IPS-18c (cell line): ENCODE results near the gene SLC23A3.

Experiments
- H3K4me3 ChIP-seq: 2 replicates; pipeline ENCODE4 v1.7.0; 2013; ENCODE audit warnings: low read depth, mild to moderate bottlenecking, low read length, moderate library complexity; ENCODE audit not compliant: insufficient read depth
- H3K9me3 ChIP-seq: one replicate; pipeline ENCODE4 v1.6.1; 2013; ENCODE audit warnings: mild to moderate bottlenecking, low read length, moderate library complexity; ENCODE audit not compliant: control insufficient read depth, insufficient read depth

The SLC23A3 gene

DNA sequence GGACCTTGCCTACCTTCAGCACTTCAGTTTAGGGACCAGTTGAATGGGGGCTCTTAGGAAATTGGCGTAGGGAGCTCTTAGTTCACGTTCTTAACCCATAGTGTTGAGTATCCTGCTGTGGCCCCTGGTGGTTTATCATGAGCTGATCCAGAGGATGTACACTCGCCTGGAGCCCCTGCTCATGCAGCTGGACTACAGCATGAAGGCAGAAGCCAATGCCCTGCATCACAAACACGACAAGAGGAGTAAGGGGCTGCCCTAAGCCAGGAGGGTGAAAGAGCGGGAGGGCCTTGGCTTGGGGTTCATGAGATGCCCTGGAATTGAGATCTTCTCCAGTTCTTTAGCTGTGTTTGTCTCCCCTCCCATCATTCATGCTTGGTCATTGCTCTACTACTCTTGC is 11.1 kb upstream of the SLC23A3 start:
- no peak overlapping the region for H3K4me3 ChIP-seq
- H3K9me3 ChIP-seq, result no peaks in the 10 kb centered on the region

DNA sequence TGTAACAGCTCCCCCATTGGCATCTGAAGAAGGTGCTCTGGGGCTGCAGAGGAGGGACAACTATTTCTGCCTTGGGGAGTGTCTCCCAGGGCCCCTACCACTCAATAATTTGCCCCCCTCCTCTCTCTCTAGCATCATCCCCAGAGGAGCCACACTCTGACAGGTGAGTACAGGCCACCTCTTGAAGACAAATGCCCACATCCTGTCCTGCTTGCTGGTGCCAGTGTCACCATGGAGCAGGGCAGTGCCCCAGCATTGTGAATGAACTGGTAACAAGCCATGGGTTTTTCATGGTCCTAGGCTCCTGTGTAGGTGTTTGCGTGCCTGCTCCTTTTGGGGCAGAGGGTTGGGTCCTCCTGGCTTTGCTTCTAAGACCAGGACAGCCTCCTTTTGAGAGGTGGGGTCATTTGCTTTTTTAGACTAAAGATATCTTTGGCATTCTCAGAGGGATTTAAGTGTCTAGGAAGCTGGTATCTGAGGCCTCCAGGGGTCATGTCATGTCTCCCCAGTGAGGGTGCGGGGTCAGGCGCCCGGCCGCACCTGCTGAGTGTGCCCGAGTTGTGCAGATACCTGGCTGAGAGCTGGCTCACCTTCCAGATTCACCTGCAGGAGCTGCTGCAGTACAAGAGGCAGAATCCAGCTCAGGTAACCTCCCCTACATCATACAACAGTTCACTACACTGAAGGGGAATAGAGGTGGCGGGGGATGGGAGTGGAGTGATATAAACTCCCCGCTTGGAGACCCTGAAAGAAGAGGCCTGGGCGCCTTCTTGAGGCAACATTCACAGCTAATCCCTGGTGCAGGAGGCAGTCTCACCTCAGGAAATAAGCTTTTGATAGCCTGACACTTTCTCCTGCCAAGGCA is 10.0 kb upstream of the SLC23A3 start:
- Histone ChIP-seq H3K4me3 (no peak overlapping the region), H3K9me3 (no peaks in the 10 kb centered on the region)

DNA sequence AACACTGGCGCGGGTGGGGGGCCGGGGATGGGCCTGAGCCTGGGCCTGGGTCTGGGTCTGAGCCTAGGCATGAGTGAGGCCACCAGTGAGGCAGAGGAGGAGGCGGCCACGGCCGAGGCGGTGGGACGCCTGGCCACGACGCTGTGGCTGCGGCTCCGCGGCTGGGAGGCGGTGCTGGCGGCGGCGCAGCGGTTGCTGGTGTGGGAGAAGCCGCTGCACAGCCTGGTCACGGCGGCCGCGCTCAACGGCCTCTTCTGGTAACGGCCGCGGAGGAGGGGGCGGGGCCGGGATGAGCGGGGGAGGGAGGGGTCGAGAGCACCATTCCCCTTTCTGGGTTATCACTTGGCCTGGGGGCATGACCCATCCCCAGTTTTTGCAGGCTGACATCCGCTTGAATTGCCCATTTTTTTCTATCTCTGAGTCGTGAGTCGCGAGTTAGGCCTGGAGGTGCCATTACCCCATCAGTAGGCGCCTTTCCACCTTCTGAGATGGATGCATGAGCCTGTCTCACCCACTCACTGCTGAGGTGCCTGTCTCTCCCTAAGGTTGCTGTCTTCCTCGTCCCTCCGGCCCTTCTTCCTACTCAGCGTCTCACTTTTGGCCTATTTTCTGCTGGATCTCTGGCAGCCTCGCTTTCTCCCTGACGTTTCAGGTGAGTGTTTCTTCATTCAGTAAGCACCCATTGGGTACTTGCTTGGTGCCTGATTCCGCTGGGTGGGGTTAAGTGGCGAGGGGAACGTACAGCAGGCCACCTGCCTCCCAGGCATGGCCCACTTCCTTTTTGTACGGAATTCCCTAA is 8.7 kb upstream of the SLC23A3 start:
- Histone ChIP-seq H3K4me3 (peak overlapping the region; percentile 73), H3K9me3 (no peaks in the 10 kb centered on the region)

DNA sequence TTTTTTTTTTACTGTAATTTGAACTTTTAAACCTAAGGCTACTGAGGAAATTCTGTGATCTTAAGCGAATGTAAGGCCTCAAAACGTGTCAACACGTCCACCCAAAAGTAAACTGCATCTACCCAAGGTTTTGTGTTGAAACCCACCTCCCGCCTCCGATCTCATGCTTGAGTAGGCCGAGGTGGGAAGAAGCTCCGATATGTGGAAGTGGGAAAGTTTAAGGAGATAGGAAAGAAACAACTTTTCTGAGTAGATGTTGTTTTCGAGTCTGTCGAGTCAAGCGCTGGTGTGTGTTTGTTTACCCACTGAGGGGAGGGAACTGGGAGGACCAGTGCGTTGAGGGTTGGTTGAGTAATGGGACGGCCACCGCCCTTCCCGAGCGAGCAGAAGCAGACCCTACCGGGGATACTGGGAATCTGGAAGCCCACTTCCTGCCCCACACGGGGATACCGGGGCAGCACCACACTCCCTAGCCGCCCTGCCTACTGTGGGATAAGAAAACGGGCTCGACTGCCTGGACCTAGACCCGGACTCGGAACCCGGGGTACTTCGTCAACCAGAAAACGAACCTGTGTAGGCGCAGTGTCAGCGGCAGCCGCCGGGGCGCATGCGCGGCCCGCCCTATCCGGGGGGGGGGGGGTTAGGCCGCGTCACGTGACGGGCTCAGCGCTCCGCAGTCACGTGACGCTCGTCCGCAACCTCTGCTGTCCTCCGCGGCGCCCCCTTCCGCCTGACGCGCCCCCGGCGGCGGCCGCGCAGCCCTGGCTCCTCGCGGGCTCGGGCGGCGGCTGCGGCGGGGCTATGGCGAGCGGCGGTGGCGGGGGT is 7.9 kb upstream of the SLC23A3 start, which contains the start of gene RETREG2:
RETREG2 (plus strand) TSS at position 724 of the 825 bp plus-strand sequence; CDS start at position 802, 78 bp downstream.
- no peaks in the 10 kb centered on the region for H3K9me3 ChIP-seq
- H3K4me3 ChIP-seq, result peak within 1 kb of the TSS; percentile 73

DNA sequence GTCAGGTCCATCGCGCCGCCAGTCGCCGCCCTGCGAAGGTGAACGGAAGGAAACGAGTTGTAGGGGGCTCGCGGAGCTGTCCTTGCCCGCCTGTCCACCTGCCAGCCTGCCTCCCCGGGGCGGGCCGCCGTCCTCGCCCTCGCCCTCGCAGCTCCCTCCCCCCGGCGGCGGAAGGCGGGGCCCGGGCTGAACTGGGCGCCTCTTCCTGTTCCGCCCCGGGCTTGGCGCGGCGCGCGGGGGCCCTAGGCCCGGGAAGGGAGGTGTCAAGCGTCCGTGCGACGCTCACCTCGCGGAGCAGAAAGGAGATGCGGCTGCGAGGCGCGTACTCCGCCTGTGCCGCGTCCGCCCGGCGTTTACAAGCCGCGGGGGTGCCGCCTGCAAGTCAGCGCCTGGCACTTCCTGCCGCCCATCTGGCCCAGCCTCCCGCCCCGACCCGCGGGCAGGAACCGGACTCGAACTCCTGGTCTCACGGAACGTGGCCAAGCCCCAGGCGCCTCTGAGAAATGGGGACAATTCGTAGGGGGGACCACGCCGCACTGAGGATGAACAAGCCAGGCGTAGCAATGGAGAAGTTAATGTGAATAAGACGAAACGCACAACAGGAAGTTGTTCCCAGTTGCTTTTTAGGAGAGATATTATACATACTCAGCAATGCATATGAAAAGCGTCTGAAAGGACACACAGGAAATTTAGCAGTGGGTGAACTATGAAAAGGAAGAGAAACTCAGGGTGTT is 7.2 kb upstream of the SLC23A3 start, which contains the start of gene CNPPD1:
CNPPD1 (minus strand) TSS at position 108 of the 734 bp plus-strand sequence; CDS start at position 11, 97 bp downstream.
- Histone ChIP-seq H3K9me3 (no peaks in the 10 kb centered on the region), H3K4me3 (peak within 1 kb of the TSS; percentile 73)

DNA sequence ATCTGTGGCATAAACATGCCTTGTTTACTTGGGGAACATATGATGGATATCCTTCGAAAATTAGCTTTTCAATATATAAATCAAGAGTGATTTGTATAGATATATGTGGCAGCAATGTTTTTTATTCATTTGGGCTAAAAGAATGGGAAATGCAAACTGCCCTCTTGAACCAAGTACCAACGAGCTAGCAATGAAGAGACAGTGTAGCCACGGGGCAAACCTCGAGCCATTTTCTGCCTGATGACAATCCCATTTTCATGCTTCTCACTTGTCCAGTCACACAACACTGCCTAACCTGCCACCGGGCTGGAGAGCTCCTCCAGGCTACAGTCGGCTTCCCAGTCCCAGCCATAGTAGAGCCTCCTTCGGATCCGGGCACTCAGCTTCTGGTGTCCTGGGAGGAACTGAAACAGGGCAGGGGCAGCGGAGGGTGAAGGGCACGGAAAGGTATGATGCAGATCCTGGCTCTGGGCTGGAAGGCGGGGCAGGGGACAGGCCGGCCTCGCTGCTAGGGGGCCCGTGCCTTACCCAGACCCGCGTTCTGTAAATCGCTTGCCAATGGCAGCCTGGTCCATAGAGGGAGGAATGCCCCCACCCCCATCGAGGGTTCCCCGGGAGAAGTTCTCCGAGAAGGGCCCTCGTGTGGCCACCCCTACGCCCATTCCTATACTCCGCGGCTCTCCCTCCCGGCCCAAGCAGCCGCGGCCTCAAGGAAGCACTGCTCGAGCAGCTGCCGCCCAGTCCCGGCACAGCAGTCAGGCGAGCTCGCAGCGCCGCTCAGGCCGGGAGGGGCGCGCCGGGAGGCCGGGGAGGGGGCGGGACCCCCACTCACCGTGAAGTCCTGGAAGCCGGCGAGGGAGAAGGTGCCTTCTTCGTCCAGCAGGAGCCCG is 6.3 kb upstream of the SLC23A3 start:
- Histone ChIP-seq H3K4me3 (peak overlapping the region; percentile 73), H3K9me3 (no peaks in the 10 kb centered on the region)

DNA sequence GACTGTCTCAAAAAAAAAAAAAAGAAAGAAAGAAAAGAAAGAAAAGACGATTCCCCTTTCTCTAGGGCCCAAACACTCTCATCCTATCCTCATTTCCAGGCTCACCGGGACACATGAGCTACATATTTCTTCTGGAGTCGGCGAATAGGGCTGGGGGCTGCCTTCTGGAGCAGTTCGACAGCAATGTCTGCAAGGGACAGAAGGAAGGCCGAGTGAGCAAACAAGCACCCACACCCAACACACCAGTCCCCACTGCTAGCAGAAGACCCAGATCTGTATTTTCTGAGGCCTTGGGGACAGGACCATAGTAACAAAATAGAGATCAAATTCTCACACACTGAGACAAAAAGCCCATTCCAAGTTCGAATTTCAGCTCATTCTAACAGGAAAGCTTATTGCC is 5.7 kb upstream of the SLC23A3 start:
- 0 out of 2 replicates have a peak overlapping the region, but pooled peaks have one; percentile 73 for H3K4me3 ChIP-seq
- no peaks in the 10 kb centered on the region for H3K9me3 ChIP-seq

DNA sequence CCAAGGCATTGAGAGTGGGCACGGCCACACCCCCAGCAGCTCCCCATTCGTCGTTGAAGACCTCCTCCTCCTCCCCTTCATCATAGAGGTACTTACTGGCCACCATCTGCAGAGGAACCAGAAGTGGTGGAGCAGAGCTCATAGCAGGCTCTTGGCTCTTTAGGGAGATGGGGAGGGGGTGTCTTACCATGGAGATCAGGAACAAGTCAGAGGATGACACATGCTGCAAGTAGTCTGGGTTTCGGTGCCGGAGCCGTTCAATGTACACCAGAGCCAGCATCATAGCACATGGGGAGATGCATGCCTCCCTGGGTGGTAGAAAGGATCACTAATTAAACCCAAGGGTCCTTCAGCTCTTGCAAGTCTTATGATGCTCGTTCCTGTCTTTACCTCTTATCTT is 5.0 kb upstream of the SLC23A3 start:
- Histone ChIP-seq H3K4me3 (no peak overlapping the region), H3K9me3 (no peaks in the 10 kb centered on the region)

DNA sequence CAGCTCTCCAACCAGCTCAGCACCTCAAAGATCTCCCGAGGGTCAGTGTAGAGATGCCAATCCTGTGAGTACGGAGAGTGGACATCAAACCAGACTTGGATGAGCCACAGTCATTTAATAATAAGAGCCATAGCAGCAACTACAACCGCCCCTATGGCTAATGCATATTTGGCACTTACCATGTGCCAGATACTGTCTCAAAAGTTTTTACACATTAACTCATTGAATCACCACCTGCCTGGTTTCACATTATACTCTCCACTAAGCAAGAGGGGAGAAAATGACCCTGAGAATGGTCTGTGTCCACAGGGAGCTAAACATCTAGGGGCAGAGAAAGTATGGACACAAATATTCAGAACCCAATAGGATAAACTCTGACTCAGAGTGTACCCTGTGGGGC is 4.3 kb upstream of the SLC23A3 start:
- Histone ChIP-seq H3K4me3 (no peak overlapping the region), H3K9me3 (no peaks in the 10 kb centered on the region)

DNA sequence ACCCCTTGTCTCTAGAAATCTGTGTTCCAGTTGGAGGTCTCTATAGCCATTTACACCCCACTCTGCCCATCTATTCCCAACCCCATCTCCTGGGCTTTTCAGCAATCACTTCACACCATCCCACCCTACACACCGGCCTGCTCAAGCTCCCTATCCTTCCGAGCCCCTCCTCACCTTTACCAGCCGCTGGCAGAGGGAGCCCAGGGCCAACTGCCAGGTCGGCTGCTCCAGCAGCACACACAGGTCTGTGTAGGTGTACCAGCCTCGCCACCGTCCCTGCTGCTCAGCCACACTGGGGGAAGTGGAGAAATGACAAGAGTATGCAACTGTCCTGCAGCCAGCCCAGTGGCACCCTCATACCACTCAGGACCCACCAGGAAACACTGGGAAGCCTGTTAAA is 3.3 kb upstream of the SLC23A3 start:
- H3K4me3 ChIP-seq, result no peak overlapping the region
- no peaks in the 10 kb centered on the region for H3K9me3 ChIP-seq

DNA sequence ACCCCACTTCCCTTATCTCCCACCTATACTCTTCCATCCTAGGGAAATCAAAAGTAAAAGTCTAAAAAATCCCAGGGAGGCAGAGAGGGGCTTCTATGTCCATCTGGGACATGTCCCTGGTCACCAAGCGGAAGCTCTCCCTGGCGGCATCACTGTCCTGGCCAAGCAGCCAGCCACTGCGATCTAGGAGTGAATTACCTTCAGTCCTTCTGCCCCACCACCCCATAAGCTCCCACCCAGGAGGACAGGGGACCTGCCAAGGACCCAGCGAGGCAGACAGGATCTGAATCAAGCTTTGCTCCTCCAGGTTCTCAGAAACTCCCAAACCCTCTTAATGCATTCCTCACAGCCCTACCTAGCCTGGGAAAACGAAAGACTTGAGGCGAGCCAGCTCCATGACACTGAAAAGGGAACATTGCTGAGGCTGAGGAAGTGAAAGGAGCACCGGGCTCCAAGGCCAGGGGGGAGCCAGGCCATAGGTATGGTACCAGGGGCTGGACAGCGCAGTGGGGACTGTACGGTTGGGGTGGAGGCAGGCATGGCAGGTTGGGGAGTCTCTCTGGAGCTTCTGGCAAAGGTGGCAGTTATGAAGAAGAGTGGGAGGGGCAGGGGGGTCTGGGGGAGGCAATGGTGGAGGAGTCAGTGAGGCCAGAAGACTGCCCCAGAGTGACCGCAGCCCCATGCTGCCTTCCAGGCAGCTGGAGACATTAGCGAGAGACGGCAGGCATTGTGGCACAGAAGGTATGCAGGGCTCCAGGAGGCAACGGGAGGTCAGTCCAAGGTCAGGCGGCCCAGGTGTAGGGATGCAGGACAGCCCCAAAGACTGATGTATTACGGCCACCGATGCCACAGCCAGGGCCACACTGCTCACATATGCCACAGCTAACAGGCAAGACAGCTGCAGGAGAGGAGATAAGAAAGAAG is 2.7 kb upstream of the SLC23A3 start:
- H3K4me3 ChIP-seq, result no peak overlapping the region

DNA sequence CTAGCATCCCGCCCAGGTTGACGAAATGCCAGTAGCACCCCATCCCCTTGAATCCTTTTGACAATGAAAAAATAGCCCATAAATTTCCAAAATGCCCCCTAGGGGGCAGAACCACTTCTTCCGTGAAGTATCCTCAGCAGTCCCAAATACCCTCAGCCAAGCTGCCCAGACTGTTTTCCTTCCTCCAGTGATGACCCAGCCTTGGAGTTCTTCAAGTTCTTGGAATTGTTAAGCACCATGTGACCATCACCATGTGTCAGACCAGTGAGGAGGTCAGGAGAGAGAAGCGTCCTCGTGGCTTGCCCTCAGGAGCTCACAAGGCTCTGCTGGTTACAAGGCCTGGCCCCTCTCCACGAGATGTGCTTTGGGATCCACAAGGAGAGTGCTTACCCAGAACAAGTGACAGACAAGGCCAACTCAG is 1.4 kb upstream of the SLC23A3 start:
- H3K9me3 ChIP-seq, result no peaks in the 10 kb centered on the region
- H3K4me3 ChIP-seq, result no peak overlapping the region

More for the DNA sequence above, 2.7 kb upstream of the SLC23A3 start:
- no peaks in the 10 kb centered on the region for H3K9me3 ChIP-seq

DNA sequence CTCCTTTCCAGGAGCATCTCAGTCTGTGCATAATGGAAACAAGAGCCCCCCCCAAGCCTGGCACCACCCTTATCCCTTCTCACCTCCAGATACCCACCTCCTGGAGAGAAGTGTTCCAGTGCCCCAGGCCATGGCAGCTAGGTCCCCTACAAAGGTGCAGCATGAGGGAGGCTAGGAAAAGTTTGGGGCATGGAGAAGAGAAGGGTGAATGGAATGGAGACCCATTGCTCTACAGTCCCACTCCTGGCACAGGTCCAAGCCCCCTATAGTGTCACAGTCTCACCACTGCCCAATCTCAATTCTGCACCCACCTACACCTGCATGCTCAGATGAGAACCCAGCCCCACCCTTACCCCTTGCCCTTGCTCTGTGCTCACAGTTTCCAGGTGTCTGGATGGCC is 897 bp downstream of the SLC23A3 start:
- Histone ChIP-seq H3K4me3 (no peak overlapping the region), H3K9me3 (no peaks in the 10 kb centered on the region)

DNA sequence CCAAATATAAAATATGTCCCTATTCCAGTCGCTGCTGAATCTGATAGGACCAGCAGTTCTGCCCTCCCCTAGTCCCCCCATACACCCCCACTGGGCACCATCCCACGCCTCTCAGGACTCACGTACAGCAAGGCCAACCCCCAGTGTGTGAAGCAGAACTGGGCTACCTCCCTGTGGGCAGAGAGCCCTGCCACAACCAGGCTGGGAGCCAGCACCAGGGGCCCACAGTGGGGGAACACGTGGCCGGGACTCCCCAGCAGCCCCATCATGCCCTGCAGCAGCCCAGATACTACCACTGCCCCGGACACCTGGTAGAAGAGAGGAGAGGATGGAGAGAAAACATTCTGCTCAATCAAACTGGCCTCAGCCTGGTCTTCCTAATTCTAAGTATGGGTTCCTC is 1.3 kb downstream of the SLC23A3 start:
- no peaks in the 10 kb centered on the region for H3K9me3 ChIP-seq
- H3K4me3 ChIP-seq, result no peak overlapping the region

DNA sequence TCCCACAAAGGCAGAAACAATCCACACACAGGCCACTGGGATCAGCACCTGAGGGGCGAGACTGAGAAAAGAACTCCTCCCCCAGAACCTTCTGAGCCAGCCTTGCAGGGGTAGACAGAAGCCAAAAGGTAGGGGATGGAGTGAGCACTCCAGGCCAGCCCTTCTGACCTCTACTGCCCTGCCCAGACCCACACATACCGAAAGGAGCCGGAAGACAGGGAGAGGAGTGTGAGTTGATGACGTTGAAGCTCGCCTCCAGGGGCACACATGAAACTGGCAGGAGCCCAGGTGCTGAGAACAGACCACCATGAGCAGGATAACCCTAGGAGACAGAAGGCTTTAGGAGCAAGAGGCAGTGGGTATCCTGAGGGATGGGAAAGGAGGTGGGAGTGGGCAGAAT is 1.8 kb downstream of the SLC23A3 start:
- no peak overlapping the region for H3K4me3 ChIP-seq
- peaks cover 1% of the 10 kb centered on the region for H3K9me3 ChIP-seq
